Measurements from ENCODE around the gene ACSL3. TPM values are rescaled to one million over a fixed set of nuclear protein-coding genes. Genes with fewer than 3 reads are reported as not detected.

Gene ACSL3
- total and polyA plus RNA-seq, 2 donors (not counting 3 experiments of a cell fraction or from before 2014, with no cell fraction given), result 58.7 to 139 TPM

DNA sequence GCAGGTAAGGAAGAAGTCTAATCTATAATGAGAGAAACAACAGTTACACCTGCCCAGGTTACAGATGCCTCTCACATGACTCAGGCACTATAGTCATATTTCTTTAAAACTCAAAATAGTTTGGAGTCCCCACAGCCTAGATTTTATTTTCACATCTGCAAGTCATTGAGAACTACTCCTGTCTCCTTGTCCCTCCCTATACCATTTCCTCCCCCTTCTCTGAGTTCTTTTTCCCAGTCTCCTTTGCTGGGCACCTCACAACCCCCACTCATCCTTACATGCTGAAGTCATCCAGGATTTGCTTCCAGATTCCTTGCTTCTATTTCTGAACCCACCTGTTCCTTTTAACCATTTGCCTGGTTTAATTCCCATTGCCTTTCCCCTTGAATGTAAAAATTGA lies 118.0 kb downstream of the ACSL3 start:
- no peaks in the 10 kb centered on the region for H3K9me1 ChIP-seq (replicated peaks; ENCODE audit: control insufficient read depth, extremely low read depth, insufficient read depth, low read length)
- H3K4me1 ChIP-seq (ENCODE audit: control insufficient read depth, extremely low read depth, insufficient read depth, low read length), result no peaks in the 10 kb centered on the region
- DNase-seq (ENCODE audit: low read depth, low spot score) (no peak), FAIRE-seq (no peak)
- no peak overlapping the region for H3K4me3 ChIP-seq (replicated peaks in 1 of 3; ENCODE audit: insufficient read depth in 1 of 3, low read depth in 1 of 3, low read length in 3 of 3)
- H3K36me3 ChIP-seq (ENCODE audit: control insufficient read depth in 2 of 2, extremely low read depth in 1 of 2, insufficient read depth in 2 of 2, low read length in 2 of 2), result no peaks in the 10 kb centered on the region
- peaks cover 0 to 2% of the 10 kb centered on the region in 2 experiments for H3K27me3 ChIP-seq (ENCODE audit: control insufficient read depth in 2 of 2, insufficient read depth in 2 of 2, low read length in 2 of 2)
- H3K4me2 ChIP-seq (ENCODE audit: insufficient read depth, low read length), result no peak overlapping the region
- no peak overlapping the region for H2AFZ ChIP-seq (ENCODE audit: low read depth, low read length)
- ChIA-PET POLR2A (no interaction called here), CTCF (no interaction called here)
- H3K9ac ChIP-seq (replicated peaks; ENCODE audit: extremely low read depth, insufficient read depth, low read length), result no peak overlapping the region
- intact Hi-C loops (cut with micrococcal nuclease), result no loop called here
- no peak for TF ChIP-seq EZH2 (IDR thresholded peaks at IDR 0.05; ENCODE audit: borderline replicate concordance, low read depth, low read length, severe bottlenecking)
- TF ChIP-seq, protein P1, sequence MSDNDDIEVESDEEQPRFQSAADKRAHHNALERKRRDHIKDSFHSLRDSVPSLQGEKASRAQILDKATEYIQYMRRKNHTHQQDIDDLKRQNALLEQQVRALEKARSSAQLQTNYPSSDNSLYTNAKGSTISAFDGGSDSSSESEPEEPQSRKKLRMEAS (IDR thresholded peaks at IDR 0.05; ENCODE audit: insufficient read depth, insufficient read length), result no peak
- no peaks in the 10 kb centered on the region for H3K79me2 ChIP-seq (ENCODE audit: control insufficient read depth, insufficient read depth, low read length)
- dilution Hi-C loops (cut with MboI; ENCODE audit: extremely low pct_ligation_motif_present, low sequenced_read_pairs), result no loop called here
- H3K9me3 ChIP-seq (replicated peaks; ENCODE audit: control insufficient read depth, insufficient read depth, low read length), result no peaks in the 10 kb centered on the region
- no peaks in the 10 kb centered on the region for H4K20me1 ChIP-seq (replicated peaks; ENCODE audit: control insufficient read depth, extremely low read depth, insufficient read depth, low read length)
- BruUV-seq (replicated peaks), result no TSS peak
- H3K27ac ChIP-seq (ENCODE audit: insufficient read depth, low read depth, low read length), result no peak overlapping the region

DNA sequence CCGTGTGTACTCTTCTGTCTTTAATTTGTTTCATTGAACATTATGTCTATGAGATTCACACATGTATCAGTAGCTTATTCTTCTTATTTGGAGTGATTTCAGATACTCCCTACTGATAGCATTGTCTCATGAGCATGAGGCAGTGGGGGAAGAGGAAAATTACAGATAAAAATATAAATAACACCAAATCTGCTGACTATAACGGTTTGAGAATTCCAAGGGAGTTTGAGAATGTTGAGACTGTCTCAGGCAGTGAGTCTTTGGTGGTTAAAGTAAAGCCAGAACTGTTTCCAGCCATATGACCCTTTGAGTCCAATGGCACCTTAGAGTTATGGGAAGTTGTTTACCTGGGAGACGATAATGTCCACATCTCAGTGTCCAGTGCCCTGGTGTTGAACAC lies 118.6 kb downstream of the ACSL3 start:
- no peaks in the 10 kb centered on the region for H3K9me1 ChIP-seq (replicated peaks; ENCODE audit: control insufficient read depth, extremely low read depth, insufficient read depth, low read length)
- TF ChIP-seq, protein P2, sequence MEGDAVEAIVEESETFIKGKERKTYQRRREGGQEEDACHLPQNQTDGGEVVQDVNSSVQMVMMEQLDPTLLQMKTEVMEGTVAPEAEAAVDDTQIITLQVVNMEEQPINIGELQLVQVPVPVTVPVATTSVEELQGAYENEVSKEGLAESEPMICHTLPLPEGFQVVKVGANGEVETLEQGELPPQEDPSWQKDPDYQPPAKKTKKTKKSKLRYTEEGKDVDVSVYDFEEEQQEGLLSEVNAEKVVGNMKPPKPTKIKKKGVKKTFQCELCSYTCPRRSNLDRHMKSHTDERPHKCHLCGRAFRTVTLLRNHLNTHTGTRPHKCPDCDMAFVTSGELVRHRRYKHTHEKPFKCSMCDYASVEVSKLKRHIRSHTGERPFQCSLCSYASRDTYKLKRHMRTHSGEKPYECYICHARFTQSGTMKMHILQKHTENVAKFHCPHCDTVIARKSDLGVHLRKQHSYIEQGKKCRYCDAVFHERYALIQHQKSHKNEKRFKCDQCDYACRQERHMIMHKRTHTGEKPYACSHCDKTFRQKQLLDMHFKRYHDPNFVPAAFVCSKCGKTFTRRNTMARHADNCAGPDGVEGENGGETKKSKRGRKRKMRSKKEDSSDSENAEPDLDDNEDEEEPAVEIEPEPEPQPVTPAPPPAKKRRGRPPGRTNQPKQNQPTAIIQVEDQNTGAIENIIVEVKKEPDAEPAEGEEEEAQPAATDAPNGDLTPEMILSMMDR (IDR thresholded peaks at IDR 0.05; ENCODE audit: extremely low read depth in 1 of 2, insufficient read depth in 1 of 2, low read depth in 1 of 2, low read length in 2 of 2), result no peak
- TF ChIP-seq JUN (IDR thresholded peaks at IDR 0.05; ENCODE audit: borderline replicate concordance, insufficient read depth, insufficient read length, low read depth), result no peak
- TF ChIP-seq FOS (IDR thresholded peaks at IDR 0.05; ENCODE audit: borderline replicate concordance, insufficient read depth, low read length), result no peak
- no peak for TF ChIP-seq MYC (IDR thresholded peaks at IDR 0.05; ENCODE audit: low read depth, low read length)
- no peak for TF ChIP-seq POLR2A (IDR thresholded peaks at IDR 0.05; ENCODE audit: low read depth, low read length)
- no peak for TF ChIP-seq POLR2AphosphoS5 (IDR thresholded peaks at IDR 0.05; ENCODE audit: insufficient read depth, low read depth, low read length)
- TF ChIP-seq GATA2 (IDR thresholded peaks at IDR 0.05; ENCODE audit: insufficient read depth, insufficient read length, low read depth, low read length), result no peak
- TF ChIP-seq, protein P1 (IDR thresholded peaks at IDR 0.05; ENCODE audit: insufficient read depth, insufficient read length), result no peak
- no peak for TF ChIP-seq EZH2 (IDR thresholded peaks at IDR 0.05; ENCODE audit: borderline replicate concordance, low read depth, low read length, severe bottlenecking)
- no peaks in the 10 kb centered on the region for H4K20me1 ChIP-seq (replicated peaks; ENCODE audit: control insufficient read depth, extremely low read depth, insufficient read depth, low read length)
- FAIRE-seq (no peak), DNase-seq (ENCODE audit: low read depth, low spot score) (no peak)
- intact Hi-C loops (cut with micrococcal nuclease), result no loop called here
- BruUV-seq (replicated peaks), result no TSS peak
- no peak overlapping the region for H3K4me3 ChIP-seq (replicated peaks in 1 of 3; ENCODE audit: insufficient read depth in 1 of 3, low read depth in 1 of 3, low read length in 3 of 3)
- H3K36me3 ChIP-seq (ENCODE audit: control insufficient read depth in 2 of 2, extremely low read depth in 1 of 2, insufficient read depth in 2 of 2, low read length in 2 of 2), result no peaks in the 10 kb centered on the region
- H2AFZ ChIP-seq (ENCODE audit: low read depth, low read length), result no peak overlapping the region
- no peaks in the 10 kb centered on the region for H3K9me3 ChIP-seq (replicated peaks; ENCODE audit: control insufficient read depth, insufficient read depth, low read length)
- no peaks in the 10 kb centered on the region for H3K79me2 ChIP-seq (ENCODE audit: control insufficient read depth, insufficient read depth, low read length)
- H3K27me3 ChIP-seq (ENCODE audit: control insufficient read depth in 2 of 2, insufficient read depth in 2 of 2, low read length in 2 of 2), result peaks cover 0 to 2% of the 10 kb centered on the region in 2 experiments
- ChIA-PET POLR2A (no interaction called here), CTCF (no interaction called here)
- H3K9ac ChIP-seq (replicated peaks; ENCODE audit: extremely low read depth, insufficient read depth, low read length), result no peak overlapping the region
- H3K4me1 ChIP-seq (ENCODE audit: control insufficient read depth, extremely low read depth, insufficient read depth, low read length), result no peaks in the 10 kb centered on the region
- H3K4me2 ChIP-seq (ENCODE audit: insufficient read depth, low read length), result no peak overlapping the region
- dilution Hi-C loops (cut with MboI; ENCODE audit: extremely low pct_ligation_motif_present, low sequenced_read_pairs), result no loop called here
- no peak overlapping the region for H3K27ac ChIP-seq (ENCODE audit: insufficient read depth, low read depth, low read length)

Measured in endothelial cell of umbilical vein (primary cell).